Measurements from ENCODE around the gene TRIML2.

Gene TRIML2

DNA sequence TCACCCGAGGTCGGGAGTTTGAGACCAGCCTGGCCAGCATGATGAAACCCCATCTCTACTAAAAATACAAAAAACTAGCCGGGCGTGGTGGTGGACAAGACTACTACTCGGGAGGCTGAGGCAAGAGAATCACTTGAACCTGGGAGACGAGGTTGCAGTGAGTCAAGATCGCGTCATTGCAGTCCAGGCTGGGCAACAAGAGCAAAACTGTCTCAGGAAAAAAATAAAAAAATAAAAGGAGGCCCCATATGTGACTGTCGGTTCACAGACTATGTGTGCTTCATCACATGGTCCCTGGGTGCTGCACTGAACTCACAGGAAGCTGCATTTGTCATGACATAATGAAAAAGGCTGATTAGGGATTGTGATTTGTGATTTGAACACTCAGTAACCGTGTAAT is 36.2 kb upstream of the TRIML2 start:
- Histone ChIP-seq H3F3A (ENCODE audit: insufficient read depth, low read length) (no peaks in the 10 kb centered on the region), H3K79me2 (ENCODE audit: low read length) (no peaks in the 10 kb centered on the region), H3K27me3 (replicated peaks; ENCODE audit: insufficient read depth, low read length) (no peaks in the 10 kb centered on the region), H3K27ac (ENCODE audit: low read length) (no peak overlapping the region), H2AFZ (ENCODE audit: low read length) (no peak overlapping the region), H3K4me2 (ENCODE audit: low read depth, low read length) (no peak overlapping the region), H3K9ac (ENCODE audit: low read length) (no peak overlapping the region), H3K9me2 (replicated peaks; ENCODE audit: insufficient read depth, low read length) (no peaks in the 10 kb centered on the region), H3K9me3 (replicated peaks; ENCODE audit: insufficient read depth, low read length) (no peaks in the 10 kb centered on the region), H3K4me1 (ENCODE audit: low read length) (no peaks in the 10 kb centered on the region), H3K36me3 (replicated peaks; ENCODE audit: insufficient read depth, low read length) (no peaks in the 10 kb centered on the region), H3K4me3 (ENCODE audit: low read length) (no peak overlapping the region), H4K20me1 (ENCODE audit: insufficient read depth, low read length) (no peaks in the 10 kb centered on the region)
- DNase-seq, result no peak
- TF ChIP-seq EZH2phosphoT487 (IDR thresholded peaks at IDR 0.05; ENCODE audit: low read length) (no peak), EZH2 (optimal IDR thresholded peaks at IDR 0.05; ENCODE audit: low read depth, low read length) (no peak)
- TF ChIP-seq, protein P1, sequence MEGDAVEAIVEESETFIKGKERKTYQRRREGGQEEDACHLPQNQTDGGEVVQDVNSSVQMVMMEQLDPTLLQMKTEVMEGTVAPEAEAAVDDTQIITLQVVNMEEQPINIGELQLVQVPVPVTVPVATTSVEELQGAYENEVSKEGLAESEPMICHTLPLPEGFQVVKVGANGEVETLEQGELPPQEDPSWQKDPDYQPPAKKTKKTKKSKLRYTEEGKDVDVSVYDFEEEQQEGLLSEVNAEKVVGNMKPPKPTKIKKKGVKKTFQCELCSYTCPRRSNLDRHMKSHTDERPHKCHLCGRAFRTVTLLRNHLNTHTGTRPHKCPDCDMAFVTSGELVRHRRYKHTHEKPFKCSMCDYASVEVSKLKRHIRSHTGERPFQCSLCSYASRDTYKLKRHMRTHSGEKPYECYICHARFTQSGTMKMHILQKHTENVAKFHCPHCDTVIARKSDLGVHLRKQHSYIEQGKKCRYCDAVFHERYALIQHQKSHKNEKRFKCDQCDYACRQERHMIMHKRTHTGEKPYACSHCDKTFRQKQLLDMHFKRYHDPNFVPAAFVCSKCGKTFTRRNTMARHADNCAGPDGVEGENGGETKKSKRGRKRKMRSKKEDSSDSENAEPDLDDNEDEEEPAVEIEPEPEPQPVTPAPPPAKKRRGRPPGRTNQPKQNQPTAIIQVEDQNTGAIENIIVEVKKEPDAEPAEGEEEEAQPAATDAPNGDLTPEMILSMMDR (IDR thresholded peaks at IDR 0.05; ENCODE audit: low read length), result no peak

DNA sequence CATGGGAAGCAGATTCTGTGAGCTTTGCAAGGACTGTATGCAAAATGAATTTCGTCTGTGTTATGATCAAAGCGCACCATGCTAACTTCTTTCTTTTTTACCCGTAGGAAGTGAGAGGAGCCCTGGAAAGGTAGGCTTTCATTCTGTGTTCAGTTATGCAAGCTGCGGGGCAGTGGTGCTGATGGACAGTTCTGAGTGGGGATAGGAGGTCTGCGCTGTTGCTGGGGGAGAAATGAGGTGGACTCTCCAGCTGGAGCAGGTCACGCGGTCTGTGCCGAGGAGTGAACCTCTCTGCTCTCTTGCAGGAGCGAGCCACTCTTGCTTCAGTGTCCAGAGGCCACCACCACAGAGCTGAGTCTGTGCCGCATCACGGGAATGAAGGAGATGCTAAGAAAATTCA is 34.3 kb upstream of the TRIML2 start:
- Histone ChIP-seq H3F3A (ENCODE audit: insufficient read depth, low read length) (no peaks in the 10 kb centered on the region), H3K27me3 (replicated peaks; ENCODE audit: insufficient read depth, low read length) (no peaks in the 10 kb centered on the region), H4K20me1 (ENCODE audit: insufficient read depth, low read length) (no peaks in the 10 kb centered on the region), H3K4me3 (ENCODE audit: low read length) (no peak overlapping the region), H2AFZ (ENCODE audit: low read length) (no peak overlapping the region), H3K36me3 (replicated peaks; ENCODE audit: insufficient read depth, low read length) (no peaks in the 10 kb centered on the region), H3K4me1 (ENCODE audit: low read length) (no peaks in the 10 kb centered on the region), H3K27ac (ENCODE audit: low read length) (no peak overlapping the region), H3K9me2 (replicated peaks; ENCODE audit: insufficient read depth, low read length) (no peaks in the 10 kb centered on the region), H3K79me2 (ENCODE audit: low read length) (no peaks in the 10 kb centered on the region), H3K4me2 (ENCODE audit: low read depth, low read length) (no peak overlapping the region), H3K9ac (ENCODE audit: low read length) (no peak overlapping the region), H3K9me3 (replicated peaks; ENCODE audit: insufficient read depth, low read length) (no peaks in the 10 kb centered on the region)
- TF ChIP-seq EZH2 (optimal IDR thresholded peaks at IDR 0.05; ENCODE audit: low read depth, low read length), result no peak
- TF ChIP-seq, protein P1 (IDR thresholded peaks at IDR 0.05; ENCODE audit: low read length), result no peak
- TF ChIP-seq EZH2phosphoT487 (IDR thresholded peaks at IDR 0.05; ENCODE audit: low read length), result no peak
- DNase-seq, result no peak

DNA sequence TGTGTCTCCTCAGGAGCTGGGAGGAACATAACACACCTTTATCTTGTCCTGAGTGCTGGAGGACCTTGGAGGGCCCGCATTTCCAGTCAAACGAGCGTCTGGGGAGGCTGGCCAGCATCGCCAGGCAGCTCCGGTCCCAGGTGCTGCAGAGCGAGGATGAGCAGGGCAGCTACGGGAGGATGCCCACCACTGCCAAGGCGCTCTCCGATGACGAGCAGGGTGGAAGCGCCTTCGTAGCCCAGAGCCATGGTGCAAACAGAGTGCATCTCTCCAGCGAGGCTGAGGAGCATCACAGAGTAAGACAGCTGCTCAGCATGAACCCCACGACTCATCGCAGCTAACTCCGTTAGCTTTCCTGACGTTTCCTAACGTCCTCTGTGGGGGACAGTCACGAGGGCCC is 30.3 kb upstream of the TRIML2 start:
- no peaks in the 10 kb centered on the region for H3K9me3 ChIP-seq (replicated peaks; ENCODE audit: insufficient read depth, low read length)
- no peaks in the 10 kb centered on the region for H3F3A ChIP-seq (ENCODE audit: insufficient read depth, low read length)
- no peaks in the 10 kb centered on the region for H3K79me2 ChIP-seq (ENCODE audit: low read length)
- H3K4me3 ChIP-seq (ENCODE audit: low read length), result no peak overlapping the region
- H4K20me1 ChIP-seq (ENCODE audit: insufficient read depth, low read length), result no peaks in the 10 kb centered on the region
- no peak for DNase-seq
- no peaks in the 10 kb centered on the region for H3K27me3 ChIP-seq (replicated peaks; ENCODE audit: insufficient read depth, low read length)
- no peaks in the 10 kb centered on the region for H3K9me2 ChIP-seq (replicated peaks; ENCODE audit: insufficient read depth, low read length)
- no peaks in the 10 kb centered on the region for H3K36me3 ChIP-seq (replicated peaks; ENCODE audit: insufficient read depth, low read length)
- no peak overlapping the region for H3K9ac ChIP-seq (ENCODE audit: low read length)
- TF ChIP-seq EZH2phosphoT487 (IDR thresholded peaks at IDR 0.05; ENCODE audit: low read length), result no peak
- TF ChIP-seq, protein P1 (IDR thresholded peaks at IDR 0.05; ENCODE audit: low read length), result no peak
- no peak for TF ChIP-seq EZH2 (optimal IDR thresholded peaks at IDR 0.05; ENCODE audit: low read depth, low read length)
- H3K4me2 ChIP-seq (ENCODE audit: low read depth, low read length), result no peak overlapping the region
- no peak overlapping the region for H2AFZ ChIP-seq (ENCODE audit: low read length)
- H3K4me1 ChIP-seq (ENCODE audit: low read length), result no peaks in the 10 kb centered on the region
- no peak overlapping the region for H3K27ac ChIP-seq (ENCODE audit: low read length)

Data from MM.1S (cell line).